ENCODE results near the gene MPZL2.

Gene MPZL2

DNA sequence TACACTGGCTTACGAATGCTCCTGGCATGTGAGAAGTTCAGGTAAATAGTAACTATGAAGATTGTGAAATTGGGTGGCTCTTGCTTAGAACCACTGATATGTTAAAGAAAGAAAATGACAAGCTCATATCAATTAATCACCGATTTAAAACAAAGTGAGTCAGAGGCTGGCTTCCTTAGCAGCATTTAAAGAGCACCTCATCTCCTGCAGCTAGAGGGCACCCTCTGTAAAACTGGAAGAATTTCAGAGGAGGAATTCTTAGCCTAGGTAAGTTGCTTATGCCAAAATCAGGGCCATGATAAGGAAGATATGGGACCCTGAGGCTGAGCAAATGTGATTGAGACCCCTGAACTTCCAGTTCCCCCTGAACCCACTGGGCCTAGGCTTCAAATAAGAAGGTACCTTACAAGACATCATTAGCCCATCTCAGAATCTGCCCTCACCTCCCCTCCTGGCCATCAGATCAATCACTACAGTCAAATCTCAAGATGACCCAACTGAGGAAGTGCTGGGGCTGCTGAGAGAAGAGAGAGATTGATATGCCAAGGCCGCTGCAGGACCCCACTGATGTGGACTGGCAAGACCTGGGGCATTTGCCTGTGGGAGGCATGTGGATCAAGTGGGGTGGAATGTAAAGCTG lies 31.8 kb upstream of the MPZL2 start:
- no peak for TF ChIP-seq JUND (IDR thresholded peaks at IDR 0.05; ENCODE audit: low read depth)
- peak in 1 of 2 experiments; percentile 73 for DNase-seq (ENCODE audit: low read depth in 1 of 2, low spot score in 1 of 2)
- in situ Hi-C loops (cut with HindIII; ENCODE audit: low pct_unique_long_range_greater_than_20kb, low sequenced_read_pairs), result no loop called here

DNA sequence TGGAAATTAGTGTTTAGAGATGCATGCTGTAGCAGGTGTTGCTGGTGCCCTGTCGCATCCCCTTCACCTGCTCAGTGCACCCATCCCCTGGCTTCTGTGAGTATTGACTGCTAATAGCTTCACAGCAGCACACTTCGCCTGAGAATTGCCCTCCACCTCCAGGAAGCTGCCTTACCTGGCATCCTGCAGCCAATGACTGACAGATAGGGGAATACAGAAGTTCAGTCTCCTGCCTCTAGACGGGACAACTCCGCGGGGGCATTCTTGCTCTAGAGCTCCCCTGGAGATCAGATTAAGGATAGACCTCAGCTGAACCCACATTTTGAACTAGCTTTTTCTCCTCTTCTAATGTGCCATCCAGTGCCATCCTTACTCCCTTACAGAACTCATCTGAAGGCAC lies 31.1 kb upstream of the MPZL2 start:
- DNase-seq (ENCODE audit: low read depth in 1 of 2, low spot score in 1 of 2), result no peak

GRCh38 chr11:118294053-118294452 lies 30.0 kb upstream of the MPZL2 start:
- no peak for DNase-seq (ENCODE audit: low read depth in 1 of 2, low spot score in 1 of 2)
- TF ChIP-seq JUND (IDR thresholded peaks at IDR 0.05; ENCODE audit: low read depth), result no peak
- in situ Hi-C loops (cut with HindIII; ENCODE audit: low pct_unique_long_range_greater_than_20kb, low sequenced_read_pairs), result no loop called here

More for the DNA sequence above, 31.1 kb upstream of the MPZL2 start:
- TF ChIP-seq JUND (IDR thresholded peaks at IDR 0.05; ENCODE audit: low read depth), result no peak
- in situ Hi-C loops (cut with HindIII; ENCODE audit: low pct_unique_long_range_greater_than_20kb, low sequenced_read_pairs), result no loop called here

GRCh38 chr11:118291477-118292135 lies 27.5 kb upstream of the MPZL2 start:
- in situ Hi-C loops (cut with HindIII; ENCODE audit: low pct_unique_long_range_greater_than_20kb, low sequenced_read_pairs), result no loop called here
- no peak for TF ChIP-seq JUND (IDR thresholded peaks at IDR 0.05; ENCODE audit: low read depth)
- DNase-seq (ENCODE audit: low read depth in 1 of 2, low spot score in 1 of 2), result no peak

GRCh38 chr11:118290923-118291322 lies 26.8 kb upstream of the MPZL2 start:
- DNase-seq (ENCODE audit: low read depth in 1 of 2, low spot score in 1 of 2), result peak; percentile 41 to 80
- in situ Hi-C loops (cut with HindIII; ENCODE audit: low pct_unique_long_range_greater_than_20kb, low sequenced_read_pairs), result no loop called here
- no peak for TF ChIP-seq JUND (IDR thresholded peaks at IDR 0.05; ENCODE audit: low read depth)

DNA sequence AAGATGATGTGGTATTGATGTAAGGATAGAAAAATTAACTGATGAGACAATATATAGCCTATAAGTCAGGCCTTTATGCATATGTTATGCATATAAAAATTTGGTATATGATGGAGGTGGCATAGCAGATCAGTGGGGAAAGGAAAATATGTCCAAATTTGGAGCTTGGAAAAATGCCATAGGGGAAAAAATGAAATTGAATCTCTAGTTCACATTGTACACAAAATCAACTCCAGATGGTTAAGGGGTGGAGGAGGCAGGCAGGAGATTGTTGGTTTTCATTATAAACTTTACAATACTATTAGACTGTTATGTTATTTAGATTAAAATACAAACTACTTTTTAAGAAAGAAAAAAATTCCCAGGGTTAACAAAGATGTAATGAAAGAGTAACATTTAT lies 25.3 kb upstream of the MPZL2 start:
- no peak for TF ChIP-seq JUND (IDR thresholded peaks at IDR 0.05; ENCODE audit: low read depth)
- in situ Hi-C loops (cut with HindIII; ENCODE audit: low pct_unique_long_range_greater_than_20kb, low sequenced_read_pairs), result no loop called here
- no peak for DNase-seq (ENCODE audit: low read depth in 1 of 2, low spot score in 1 of 2)

- TF ChIP-seq JUND (IDR thresholded peaks at IDR 0.05; ENCODE audit: low read depth), result no peak
- DNase-seq (ENCODE audit: low read depth in 1 of 2, low spot score in 1 of 2), result no peak
- in situ Hi-C loops (cut with HindIII; ENCODE audit: low pct_unique_long_range_greater_than_20kb, low sequenced_read_pairs), result no loop called here
Measured at GRCh38 chr11:118287006-118287405, 22.9 kb upstream of the MPZL2 start.

DNA sequence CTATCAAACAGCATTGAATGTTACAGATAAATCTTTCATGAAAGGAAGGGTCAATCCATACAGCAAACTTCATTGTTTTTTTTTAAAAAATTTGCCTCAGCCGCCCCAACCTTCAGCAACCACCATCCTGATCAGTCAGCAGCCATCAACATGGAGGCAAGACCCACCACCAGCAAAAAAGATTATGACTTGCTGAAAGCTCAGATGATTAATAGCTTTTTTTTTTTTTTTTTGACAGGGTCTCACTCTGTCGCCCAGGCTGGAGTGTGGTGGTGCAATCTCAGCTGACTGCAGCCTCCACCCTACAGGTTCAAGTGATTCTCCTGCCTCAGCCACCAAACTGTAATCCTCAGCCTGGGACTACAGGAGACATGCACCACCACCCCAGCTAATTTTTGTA lies 22.4 kb upstream of the MPZL2 start:
- in situ Hi-C loops (cut with HindIII; ENCODE audit: low pct_unique_long_range_greater_than_20kb, low sequenced_read_pairs), result no loop called here
- no peak for TF ChIP-seq JUND (IDR thresholded peaks at IDR 0.05; ENCODE audit: low read depth)
- DNase-seq (ENCODE audit: low read depth in 1 of 2, low spot score in 1 of 2), result no peak

DNA sequence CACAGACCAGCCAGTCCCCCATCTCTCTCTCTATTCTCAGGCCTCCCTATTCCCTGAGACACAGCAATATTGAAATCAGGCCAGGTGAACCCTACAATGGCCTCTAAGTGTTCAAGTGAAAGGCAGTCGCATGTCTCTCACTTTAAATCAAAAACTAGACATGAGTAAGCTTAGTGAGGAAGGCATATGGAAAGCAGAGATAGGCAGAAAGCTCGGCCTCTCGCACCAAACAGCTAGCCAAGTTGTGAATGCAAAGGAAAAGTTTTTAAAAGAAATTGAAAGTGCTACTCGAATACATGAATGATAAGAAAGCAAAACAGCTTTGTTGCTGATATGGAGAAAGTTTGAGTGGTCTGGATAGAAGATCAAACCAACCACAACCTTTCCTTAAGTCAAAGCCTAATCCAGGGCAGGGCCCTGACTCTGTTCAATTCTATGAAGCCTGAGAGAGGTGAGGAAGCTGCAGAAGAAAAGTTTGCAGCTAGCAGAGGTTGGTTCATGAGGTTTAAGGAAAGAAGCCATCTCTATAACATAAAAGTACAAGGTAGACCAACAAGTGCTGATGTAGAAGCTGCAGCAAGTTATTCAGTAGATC lies 19.8 kb upstream of the MPZL2 start:
- no peak for TF ChIP-seq JUND (IDR thresholded peaks at IDR 0.05; ENCODE audit: low read depth)
- DNase-seq (ENCODE audit: low read depth in 1 of 2, low spot score in 1 of 2), result no peak
- in situ Hi-C loops (cut with HindIII; ENCODE audit: low pct_unique_long_range_greater_than_20kb, low sequenced_read_pairs), result no loop called here

DNA sequence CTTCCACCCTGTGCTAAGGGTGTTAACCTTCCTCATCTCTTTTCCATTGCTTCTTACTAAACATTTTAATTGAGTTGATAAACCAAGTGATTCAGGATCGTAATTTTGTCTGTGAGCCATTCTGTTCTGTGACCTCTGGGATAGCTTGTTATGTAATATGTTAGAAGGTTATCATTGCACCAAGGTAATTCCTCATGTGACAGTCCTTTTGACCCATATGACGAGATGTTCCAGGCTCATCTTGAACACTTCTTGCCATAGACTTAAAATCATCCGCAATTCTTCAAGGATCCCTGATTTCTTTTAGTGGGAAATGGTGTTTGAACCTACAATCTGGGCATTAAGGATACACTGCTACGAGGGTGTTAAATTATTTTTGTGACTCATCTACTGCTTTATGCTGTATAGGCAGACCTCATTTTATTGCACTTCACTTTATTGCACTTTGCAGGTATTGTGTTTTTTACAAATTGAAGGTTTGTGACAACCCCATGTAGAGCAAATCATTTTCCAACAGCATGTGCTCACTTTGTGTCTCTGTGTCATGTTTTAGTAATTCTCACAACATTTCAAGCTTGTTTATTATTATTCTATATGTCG lies 19.0 kb upstream of the MPZL2 start:
- DNase-seq (ENCODE audit: low read depth in 1 of 2, low spot score in 1 of 2), result no peak
- in situ Hi-C loops (cut with HindIII; ENCODE audit: low pct_unique_long_range_greater_than_20kb, low sequenced_read_pairs), result no loop called here

GRCh38 chr11:118282606-118283005 lies 18.5 kb upstream of the MPZL2 start:
- no peak for TF ChIP-seq JUND (IDR thresholded peaks at IDR 0.05; ENCODE audit: low read depth)
- in situ Hi-C loops (cut with HindIII; ENCODE audit: low pct_unique_long_range_greater_than_20kb, low sequenced_read_pairs), result no loop called here
- DNase-seq (ENCODE audit: low read depth in 1 of 2, low spot score in 1 of 2), result no peak

More for the DNA sequence above, 19.0 kb upstream of the MPZL2 start:
- TF ChIP-seq JUND (IDR thresholded peaks at IDR 0.05; ENCODE audit: low read depth), result no peak

DNA sequence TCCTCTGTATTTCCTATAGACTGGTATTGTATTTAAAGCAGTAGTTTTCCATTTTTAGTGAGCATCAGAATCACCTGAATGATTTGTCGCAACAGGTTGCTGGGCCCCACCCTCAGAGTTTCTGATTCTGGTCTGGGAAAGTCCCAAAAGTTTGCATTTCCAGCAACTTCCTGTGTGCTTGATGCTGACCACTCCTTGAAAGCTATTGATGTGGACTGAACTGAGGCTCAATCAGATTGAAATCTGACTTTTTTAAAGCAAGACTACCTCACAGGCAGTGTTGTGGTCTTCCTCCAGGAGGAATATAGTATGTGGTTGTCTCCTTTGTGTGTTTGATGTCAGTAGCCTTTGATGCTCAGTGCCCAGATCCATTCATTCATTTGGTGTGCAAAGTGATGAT lies 17.2 kb upstream of the MPZL2 start:
- TF ChIP-seq JUND (IDR thresholded peaks at IDR 0.05; ENCODE audit: low read depth), result no peak
- in situ Hi-C loops (cut with HindIII; ENCODE audit: low pct_unique_long_range_greater_than_20kb, low sequenced_read_pairs), result no loop called here
- no peak for DNase-seq (ENCODE audit: low read depth in 1 of 2, low spot score in 1 of 2)

DNA sequence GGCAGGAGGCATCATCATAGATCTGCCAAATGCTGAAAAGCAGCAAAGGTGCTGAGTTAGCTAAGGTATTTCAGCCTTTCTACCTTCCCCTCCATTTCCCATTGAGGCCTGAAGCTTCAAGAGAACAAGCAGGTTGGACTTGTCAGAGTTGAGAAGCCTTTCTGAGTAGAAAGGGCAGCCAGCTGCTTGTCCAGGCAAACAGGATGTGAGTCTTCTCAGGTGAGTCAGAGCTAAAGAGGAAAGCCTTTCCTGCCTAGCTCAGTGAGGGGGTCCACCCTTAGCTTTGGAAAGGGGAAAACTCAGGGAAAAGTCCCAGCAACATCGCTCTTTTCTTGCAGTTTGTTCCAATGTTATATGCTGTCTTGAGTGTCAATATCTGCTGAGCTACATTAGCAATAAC lies 13.2 kb upstream of the MPZL2 start:
- in situ Hi-C loops (cut with HindIII; ENCODE audit: low pct_unique_long_range_greater_than_20kb, low sequenced_read_pairs), result no loop called here
- peak in 1 of 2 experiments; percentile 81 for DNase-seq (ENCODE audit: low read depth in 1 of 2, low spot score in 1 of 2)
- no peak for TF ChIP-seq JUND (IDR thresholded peaks at IDR 0.05; ENCODE audit: low read depth)
